Skin of body (tissue), 2 donors: ENCODE results near the gene TAPBPL. TPM values are rescaled to one million over a fixed set of nuclear protein-coding genes. Genes with fewer than 3 reads are reported as not detected.

ENCODE experiments used
- DNase-seq: peaks from one replicate; lab custom pipeline; 2025; lab: John Stamatoyannopoulos, UW
- total RNA-seq: library from RNA; depleted of rRNA; stranded (reverse); fragments of >200 nt; gene quantifications from one replicate; pipeline ENCODE4 v1.2.3, GENCODE V29; 2014

The TAPBPL gene
- total RNA-seq, 1 donor from 2014 or later: 8.3 TPM

DNA sequence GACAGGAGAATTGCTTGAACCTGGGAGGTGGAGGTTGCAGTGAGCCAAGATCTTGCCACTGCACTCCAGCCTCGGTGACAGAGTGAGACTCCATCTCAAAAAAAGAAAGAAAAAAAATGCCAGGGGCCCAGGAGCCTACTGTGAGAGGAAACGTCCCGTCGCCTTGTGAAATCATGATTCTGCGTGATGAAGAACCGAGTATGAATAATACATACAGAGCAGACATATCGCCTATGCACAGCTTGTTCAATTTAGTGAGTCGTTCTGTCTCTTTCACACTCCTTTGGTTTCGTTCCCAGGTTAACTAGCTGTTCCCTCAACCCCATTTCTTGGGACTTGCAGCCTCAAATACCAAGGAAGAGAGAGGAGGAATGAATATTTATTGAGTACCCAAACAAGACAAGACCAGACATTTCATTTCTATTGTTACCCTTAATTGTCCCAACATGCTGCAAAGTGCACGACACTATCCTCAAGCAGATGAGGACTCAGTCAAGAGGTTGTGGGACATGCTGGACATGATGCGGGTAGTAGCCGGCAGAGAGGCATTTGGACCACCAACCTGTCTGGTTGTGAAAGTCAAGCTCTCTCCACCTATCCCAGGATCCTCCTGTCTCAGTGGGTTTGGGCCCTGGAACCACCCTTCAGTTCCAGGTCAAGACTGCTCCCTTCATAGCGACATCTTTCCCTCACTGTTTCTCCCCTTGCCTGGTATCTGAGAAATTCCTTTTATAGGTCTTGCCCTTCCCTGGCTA is 15.7 kb upstream of the TAPBPL start:
- DNase-seq: no peak

DNA sequence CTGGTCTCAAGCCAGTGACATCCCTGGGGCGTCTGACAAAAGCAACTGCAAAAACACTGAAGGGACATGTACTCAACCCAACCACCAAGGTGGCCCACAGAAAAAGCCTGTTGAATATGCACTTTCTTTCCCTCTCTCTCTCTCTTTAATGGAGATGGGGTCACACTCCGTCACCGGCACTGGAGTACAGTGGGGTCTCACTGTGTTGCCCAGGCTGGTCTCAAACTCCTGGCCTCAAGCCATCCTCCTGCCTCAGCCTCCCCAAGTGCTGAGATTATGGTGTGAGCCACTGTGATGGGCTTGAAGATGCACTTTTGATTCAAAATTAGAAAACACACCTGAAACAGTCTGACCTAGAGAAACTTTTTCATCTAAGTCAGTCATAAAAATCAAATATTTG is 14.3 kb upstream of the TAPBPL start:
- DNase-seq: no peak

DNA sequence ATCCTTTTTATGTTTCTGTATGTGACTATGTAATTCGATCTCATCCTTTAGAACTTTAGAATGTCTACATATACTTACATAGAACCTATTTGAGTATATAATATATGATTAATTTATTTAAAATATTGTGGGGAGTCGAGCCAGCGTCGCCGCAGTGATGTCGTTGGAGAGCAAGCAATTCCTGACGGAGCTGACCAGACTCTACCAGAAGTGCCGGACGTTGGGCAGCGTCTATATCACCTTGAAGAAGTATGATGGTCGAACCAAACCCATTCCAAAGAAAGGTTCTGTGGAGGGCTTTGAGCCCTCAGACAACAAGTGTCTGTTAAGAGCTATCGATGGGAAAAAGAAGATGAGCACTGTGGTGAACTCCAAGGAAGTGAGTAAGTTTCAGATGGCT is 13.5 kb upstream of the TAPBPL start:
- no peak for DNase-seq

DNA sequence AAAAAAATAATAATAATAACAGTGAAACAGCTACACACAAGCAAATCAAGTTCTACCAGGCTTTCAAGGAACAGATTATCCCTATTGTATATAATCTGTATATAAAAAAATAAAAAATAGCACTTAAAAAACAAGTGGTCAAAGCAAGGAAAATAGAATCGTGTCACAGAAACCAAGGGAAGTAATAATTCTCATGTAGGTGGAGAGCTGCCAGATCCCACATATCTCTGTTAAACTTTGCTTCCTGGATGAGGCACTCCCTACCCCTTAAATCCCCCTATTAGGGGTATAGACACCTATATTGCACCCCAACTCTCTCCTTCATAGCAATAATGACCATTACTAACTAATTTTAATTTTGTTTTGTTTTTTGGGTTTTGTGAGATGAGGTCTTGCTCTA is 11.5 kb upstream of the TAPBPL start:
- no peak for DNase-seq

DNA sequence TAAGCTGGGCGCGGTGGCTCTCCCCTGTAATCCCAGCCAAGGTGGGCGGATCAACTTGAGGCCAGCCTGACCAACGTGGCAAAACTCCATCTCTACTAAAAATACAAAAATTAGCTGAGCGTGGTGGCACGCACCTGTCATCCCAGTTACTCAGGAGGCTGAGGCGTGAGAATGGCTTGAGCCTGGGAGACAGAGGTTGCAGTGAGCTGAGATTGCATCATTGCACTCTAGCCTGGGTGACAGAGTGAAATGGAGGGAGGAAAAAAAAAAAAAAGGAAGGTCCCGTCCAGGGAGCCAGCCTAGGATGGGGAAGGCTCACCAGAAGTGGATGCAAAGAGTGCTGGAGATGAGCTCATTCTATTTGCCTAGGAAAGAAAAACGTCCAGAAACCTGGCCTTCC is 9.0 kb upstream of the TAPBPL start:
- no peak for DNase-seq

DNA sequence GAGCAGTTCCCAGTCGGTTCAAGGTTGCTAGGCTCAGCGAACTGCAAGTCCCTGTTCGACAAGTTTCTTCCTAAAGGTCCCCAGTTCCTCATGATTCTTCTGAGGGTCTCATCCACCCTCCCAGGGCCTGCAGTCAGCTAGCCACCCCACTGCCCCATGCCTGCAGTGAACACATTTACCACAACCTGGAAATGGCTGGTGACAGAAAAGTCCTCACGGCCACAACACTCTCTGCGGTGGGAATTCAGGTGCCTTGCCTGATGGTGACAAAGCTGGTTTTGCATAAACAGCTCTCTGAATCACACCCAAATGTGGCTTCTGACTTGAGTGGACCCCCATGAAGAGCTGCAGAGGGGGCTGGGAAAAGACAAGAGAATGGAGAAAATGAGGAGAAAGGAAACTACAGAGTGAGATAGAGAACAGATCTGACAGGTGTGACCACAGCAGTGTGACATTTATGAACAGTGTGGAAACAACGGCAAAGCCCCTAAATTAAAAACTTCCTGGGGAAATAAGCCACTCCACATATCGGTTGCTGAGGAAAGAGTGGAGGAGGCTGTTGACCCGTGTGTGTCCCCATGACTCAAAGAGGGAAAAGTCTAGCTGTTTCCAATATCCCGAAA is 8.4 kb upstream of the TAPBPL start:
- no peak for DNase-seq

DNA sequence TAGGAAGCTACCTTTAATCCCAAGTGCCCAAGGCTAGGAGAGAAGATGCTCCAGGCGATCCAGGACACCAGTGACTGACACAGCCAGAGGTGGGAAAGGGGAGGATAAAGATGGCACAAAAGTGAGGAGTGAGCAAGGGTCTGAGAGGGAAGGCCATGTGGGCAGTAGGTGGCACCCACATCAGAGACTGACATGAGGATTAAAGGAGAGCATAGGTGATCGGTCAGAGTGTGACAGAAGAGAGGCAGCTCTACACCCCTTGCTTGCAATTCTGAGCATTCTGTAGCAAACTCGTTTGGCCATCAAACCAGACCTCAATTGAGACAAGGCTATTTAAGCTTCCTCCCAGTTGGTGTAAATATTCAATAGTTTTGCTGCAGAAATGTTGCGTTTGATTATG is 7.8 kb upstream of the TAPBPL start:
- DNase-seq: no peak

DNA sequence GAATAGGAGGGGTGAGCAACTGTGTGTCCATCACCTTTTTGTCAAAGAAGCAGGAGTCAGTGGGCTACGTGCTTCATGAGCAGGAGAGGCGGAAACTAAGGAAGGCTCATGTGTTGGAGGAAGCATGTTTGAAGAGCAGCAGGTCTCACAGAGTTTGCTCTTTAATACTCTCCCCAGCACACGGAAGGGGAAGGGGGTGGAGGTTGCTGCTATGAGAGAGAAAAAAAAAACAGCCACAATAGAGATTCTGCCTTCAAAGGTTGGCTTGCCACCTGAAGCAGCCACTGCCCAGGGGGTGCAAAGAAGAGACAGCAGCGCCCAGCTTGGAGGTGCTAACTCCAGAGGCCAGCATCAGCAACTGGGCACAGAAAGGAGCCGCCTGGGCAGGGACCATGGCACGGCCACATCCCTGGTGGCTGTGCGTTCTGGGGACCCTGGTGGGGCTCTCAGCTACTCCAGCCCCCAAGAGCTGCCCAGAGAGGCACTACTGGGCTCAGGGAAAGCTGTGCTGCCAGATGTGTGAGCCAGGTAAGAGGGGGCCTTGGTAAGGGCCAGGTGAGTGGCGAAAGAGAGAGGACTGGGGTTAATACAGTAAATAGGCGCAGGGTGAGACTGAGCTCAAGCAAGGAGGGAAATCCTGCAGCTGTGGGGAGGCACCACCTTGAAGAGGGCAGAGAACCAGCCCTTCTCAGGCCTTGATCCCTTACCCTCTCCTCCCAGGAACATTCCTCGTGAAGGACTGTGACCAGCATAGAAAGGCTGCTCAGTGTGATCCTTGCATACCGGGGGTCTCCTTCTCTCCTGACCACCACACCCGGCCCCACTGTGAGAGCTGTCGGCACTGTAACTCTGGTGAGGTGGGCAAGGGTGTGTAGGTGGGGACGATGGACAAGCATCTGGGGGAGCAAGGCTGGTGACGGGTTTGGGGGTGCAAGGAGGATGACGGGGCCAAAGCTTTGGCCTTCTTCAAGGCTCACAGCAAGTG is 6.8 kb upstream of the TAPBPL start, which contains the start of gene CD27:
Gene CD27, plus strand, starts transcription at position 252 of the 985 bp plus-strand sequence. Its CDS starts 141 bp downstream, at position 393.
- DNase-seq: no peak

DNA sequence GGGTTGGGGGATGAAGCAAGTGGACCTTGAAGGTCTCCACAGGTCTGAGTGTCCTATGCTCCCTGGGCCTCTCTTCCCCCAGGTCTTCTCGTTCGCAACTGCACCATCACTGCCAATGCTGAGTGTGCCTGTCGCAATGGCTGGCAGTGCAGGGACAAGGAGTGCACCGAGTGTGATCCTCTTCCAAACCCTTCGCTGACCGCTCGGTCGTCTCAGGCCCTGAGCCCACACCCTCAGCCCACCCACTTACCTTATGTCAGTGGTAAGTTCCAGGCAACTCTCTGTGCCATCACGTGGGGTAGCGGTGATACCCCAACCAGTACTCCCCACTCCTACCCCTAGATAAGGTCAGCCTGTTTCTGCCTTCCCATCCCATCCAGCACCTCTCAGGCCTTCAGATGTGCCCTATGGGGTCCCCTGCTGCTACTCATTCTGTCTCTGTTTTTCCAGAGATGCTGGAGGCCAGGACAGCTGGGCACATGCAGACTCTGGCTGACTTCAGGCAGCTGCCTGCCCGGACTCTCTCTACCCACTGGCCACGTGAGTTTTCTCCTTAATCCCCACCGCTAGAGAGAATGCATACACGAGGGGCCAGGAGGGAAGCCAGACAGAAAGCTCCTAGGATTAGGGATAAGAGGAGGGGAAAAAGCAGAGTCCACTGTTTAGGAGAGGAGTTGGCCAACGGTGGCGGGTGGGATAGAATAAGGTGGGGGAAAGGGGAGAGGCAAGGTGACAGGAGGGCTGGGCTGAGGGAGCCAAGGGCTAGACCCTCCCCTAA is 1.6 kb upstream of the TAPBPL start:
- DNase-seq: no peak

DNA sequence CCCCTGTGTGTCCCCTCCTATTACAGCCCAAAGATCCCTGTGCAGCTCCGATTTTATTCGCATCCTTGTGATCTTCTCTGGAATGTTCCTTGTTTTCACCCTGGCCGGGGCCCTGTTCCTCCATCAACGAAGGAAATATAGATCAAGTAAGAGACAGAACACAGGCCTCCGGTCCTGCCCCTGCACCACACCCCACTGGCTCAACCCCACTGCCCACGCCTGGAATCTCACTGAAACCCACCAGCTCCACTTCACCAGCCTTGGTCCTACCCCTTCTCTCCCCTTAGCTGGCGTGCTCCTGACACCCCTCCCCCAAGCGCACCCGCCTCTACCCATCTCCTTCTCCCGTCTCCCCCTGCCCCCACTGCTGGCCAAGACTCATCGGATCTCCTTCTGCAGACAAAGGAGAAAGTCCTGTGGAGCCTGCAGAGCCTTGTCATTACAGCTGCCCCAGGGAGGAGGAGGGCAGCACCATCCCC is 934 bp upstream of the TAPBPL start:
- no peak for DNase-seq

DNA sequence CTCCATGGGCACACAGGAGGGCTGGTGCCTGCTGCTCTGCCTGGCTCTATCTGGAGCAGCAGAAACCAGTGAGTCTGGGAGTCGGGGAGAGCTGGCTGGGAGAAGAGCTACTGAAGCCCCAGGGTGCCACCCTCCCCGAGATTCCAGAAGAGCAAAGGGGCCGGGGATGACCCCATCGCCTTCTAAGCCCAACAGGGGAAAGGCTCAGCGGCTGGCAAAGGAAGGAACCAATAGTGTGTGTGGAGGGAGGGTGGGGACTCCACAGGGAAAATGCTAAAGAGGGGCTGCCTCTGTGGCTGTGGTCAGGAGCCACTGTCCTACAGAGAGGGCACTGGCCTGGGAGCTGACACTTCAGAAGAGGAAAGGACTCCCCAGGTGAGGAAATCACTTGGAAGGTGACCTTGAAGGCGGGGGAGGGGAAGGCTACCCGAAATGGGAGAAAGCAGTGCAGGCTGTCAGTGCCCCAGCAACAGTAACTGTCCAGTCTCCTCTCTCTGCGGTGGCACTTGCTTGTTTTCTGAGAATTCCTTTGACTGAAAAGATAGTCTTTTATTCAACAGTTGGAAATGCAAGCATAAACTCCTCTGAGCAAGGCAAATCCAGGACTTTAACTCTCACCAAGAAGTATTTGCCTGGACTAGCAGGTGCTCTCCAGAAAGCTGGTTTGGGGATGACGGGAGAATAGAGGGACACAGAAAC is 552 bp downstream of the TAPBPL start:
- no peak for DNase-seq

DNA sequence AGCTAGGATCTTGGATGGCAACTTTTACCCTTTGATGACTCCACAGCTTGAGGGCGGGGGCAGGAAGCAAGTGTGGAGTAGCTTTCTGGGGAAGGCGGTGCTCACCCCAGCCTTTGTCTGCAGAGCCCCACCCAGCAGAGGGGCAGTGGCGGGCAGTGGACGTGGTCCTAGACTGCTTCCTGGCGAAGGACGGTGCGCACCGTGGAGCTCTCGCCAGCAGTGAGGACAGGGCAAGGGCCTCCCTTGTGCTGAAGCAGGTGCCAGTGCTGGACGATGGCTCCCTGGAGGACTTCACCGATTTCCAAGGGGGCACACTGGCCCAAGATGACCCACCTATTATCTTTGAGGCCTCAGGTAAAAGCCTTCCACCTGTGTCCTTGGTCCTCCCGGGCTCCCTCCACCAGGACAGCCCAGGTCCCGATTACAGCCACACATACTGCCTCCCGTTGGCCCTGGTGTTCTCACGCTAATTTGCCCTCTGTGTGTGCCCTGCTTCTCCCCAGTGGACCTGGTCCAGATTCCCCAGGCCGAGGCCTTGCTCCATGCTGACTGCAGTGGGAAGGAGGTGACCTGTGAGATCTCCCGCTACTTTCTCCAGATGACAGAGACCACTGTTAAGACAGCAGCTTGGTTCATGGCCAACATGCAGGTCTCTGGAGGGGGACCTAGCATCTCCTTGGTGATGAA is 1.2 kb downstream of the TAPBPL start:
- no peak for DNase-seq

DNA sequence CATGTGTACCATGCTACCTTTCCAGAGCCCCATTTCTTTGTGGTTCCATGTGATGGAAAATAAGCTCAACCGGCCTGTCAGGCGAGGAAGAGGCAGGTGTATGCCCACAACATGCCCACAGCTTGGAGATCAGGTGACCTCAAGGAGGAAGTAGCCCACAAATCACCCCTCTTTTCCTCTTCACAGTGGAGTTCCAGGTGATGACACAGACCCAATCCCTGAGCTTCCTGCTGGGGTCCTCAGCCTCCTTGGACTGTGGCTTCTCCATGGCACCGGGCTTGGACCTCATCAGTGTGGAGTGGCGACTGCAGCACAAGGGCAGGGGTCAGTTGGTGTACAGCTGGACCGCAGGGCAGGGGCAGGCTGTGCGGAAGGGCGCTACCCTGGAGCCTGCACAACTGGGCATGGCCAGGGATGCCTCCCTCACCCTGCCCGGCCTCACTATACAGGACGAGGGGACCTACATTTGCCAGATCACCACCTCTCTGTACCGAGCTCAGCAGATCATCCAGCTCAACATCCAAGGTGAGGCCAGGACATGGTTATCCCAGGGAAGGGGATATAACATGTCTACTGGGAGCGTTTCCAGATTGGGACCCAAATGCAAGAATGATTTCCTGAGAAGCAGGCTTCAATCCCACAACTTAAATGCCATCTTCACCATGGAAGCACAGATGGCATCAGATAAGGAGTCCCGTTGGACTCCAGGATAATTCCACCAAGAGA is 5.5 kb downstream of the TAPBPL start:
- no peak for DNase-seq

DNA sequence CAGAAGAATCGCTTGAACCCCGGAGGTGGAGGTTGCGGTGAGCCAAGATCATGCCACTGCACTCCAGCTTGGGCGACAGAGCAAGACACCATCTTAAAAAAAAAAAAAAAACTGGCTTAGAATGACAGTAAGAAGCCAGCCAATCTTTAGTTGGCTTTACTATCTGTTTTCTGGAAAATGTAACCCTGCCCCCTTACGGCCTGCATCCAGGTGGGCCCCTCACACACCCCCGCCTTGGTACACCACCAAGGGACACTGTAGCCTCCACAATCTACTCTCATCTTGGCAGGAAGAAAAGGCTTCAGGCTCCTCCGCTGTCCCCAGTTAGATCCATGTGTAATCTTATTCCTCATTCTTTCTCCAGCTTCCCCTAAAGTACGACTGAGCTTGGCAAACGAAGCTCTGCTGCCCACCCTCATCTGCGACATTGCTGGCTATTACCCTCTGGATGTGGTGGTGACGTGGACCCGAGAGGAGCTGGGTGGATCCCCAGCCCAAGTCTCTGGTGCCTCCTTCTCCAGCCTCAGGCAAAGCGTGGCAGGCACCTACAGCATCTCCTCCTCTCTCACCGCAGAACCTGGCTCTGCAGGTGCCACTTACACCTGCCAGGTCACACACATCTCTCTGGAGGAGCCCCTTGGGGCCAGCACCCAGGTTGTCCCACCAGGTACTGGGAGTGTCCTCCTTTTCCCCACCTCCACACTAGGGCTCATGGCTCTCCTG is 6.6 kb downstream of the TAPBPL start:
- no peak for DNase-seq

DNA sequence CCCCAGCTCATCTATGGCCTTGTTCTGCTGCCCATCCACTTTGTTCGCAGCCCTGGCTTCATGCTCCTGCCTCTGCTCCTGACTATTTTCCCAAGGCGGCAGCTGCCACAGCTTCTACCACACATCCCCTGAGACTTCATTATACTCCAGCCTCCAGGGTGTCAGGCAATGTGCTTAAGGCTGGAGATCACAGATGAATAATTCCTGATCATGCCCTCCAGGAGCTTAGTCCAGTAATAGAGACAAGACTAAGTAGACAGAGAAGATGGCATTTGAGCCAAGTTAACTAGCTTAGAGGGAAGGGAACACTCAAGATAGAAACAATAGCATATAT is 7.1 kb downstream of the TAPBPL start:
- DNase-seq: no peak

DNA sequence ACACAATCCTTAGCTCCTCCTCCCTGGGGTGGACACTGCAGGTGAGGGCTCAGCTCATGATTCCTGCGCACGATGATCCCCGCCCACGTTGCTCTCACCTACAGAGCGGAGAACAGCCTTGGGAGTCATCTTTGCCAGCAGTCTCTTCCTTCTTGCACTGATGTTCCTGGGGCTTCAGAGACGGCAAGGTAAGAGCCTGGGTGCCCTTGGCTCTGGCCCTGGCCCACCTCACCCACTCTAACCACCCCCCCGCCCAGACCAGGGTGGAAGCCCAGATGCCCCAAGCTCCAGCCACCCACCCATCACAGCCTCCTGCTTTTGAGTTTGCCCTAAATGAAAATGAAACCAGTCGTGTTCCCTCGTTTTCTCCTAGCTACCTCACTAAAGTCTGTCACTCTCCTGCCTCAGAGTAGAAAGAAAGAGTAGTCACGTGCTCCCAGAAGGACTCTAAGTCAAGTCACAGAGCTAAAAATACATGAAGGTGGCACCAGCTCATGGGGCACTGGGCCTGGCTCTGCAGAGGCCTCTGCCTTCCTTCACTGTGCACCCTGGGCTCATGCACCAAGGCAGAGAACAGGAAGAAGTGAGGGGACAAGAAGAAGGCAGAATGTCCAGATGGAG is 9.0 kb downstream of the TAPBPL start:
- no peak for DNase-seq

DNA sequence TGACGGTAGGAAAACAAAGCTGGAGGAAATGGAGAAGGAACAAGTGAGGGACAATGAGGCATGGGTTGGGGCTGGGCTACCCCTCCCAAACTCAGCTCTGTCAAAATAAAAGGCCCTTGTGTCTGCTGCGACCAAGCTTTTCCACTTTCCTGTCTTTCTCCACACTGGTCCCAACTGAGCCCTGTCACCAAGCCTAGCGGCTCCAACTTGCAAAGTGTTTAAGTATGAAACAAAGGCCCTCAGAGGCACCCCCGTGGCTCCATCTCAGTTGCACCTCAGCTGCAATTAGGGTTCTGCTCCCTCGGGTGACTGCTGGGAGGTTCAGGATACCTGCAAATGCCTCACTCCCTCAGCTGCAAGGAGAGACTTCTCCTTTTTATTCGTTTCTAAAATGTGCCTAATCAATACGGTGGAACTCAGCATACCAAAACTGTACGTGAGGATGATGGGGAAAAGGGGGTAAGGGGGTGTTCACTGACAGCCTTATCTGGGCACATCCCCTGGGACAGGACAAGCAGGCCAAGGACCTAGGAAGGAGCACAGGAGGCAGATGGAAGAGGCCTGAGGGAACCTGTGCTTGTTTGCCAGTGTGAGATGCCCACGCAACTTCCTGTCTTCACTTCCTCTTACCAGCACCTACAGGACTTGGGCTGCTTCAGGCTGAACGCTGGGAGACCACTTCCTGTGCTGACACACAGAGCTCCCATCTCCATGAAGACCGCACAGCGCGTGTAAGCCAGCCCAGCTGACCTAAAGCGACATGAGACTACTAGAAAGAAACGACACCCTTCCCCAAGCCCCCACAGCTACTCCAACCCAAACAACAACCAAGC is 9.8 kb downstream of the TAPBPL start:
- no peak for DNase-seq
